Heart left ventricle (tissue), 13 donors: ENCODE results near the gene MYH11.

Experiments
- POLR2A ChIP-seq, 2 donors: fragments of 450-650 bp; IDR thresholded peaks; one replicate each; pipeline ENCODE4 v1.6.1; 2017; ENCODE audit warnings: antibody characterized with exemption in 2 of 2, mild to moderate bottlenecking in 2 of 2, moderate library complexity in 2 of 2
- TF ChIP-seq, protein P1 (sequence below), 12 donors: fragments of 200-600 bp; sonication (generic) in 4 of 12; IDR thresholded peaks; one replicate each; pipeline versions ENCODE4 v1.5.0 to v1.8.0; 2018 to 2022; ENCODE audit warnings: antibody characterized with exemption in 12 of 12, mild to moderate bottlenecking in 5 of 12
- donor health status: ischemic (EF 13 %, LVEDD 7.1; RV severe dilation, severe dysfunction).
- donor health status: DM: no; HTN: yes; CAD: no.
- donor health status: DM: no; HTN: no; CAD: no.
- donor health status: ischemic (EF 25% LVEDD 6.9; RV normal size, moderate dysfunction).
- donor health status: ischemic (EF 25% LVEDD 5.7; RV mildly dilated, moderate dysfunction).
- donor health status: ischemic (EF 35%, LVEDD 5.7; RV mildly dilated, moderate dysfunction).
- donor health status: nonischemic (EF 11% LVEDD 7.7; RV severe dilation, severe dysfunction).
- donor health status: DM: yes; HTN: yes; CAD: no.
- donor health status: PGD.
- donor health status: ischemic (EF 29% LVEDD 5.4; RV normal size, mild dysfunction).
- donor health status: nonischemic (EF 23%, LVEDD 6.1; RV moderate dilation, normal function).

DNA sequence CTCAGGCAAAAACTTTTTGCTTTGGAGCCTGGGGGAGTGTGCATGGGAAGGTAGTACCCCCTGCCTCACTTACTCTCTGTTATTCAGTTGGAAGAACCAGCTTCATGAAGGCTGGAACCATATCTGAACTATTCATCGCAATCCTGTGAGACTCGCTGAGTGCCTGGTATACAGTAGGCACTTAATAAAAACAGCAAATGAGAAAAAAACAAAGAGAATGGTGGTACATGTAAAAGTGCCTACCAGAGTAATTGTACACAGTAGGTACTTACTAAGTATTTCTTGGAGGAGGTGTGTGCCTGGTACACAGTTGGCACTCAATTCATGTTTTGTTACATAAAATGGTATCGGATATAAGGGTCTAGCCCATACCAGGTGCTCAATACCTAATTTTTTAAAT lies 75.2 kb downstream of the MYH11 start:
- TF ChIP-seq, protein P1, sequence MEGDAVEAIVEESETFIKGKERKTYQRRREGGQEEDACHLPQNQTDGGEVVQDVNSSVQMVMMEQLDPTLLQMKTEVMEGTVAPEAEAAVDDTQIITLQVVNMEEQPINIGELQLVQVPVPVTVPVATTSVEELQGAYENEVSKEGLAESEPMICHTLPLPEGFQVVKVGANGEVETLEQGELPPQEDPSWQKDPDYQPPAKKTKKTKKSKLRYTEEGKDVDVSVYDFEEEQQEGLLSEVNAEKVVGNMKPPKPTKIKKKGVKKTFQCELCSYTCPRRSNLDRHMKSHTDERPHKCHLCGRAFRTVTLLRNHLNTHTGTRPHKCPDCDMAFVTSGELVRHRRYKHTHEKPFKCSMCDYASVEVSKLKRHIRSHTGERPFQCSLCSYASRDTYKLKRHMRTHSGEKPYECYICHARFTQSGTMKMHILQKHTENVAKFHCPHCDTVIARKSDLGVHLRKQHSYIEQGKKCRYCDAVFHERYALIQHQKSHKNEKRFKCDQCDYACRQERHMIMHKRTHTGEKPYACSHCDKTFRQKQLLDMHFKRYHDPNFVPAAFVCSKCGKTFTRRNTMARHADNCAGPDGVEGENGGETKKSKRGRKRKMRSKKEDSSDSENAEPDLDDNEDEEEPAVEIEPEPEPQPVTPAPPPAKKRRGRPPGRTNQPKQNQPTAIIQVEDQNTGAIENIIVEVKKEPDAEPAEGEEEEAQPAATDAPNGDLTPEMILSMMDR (IDR thresholded peaks at IDR 0.05): no peak
- no peak for TF ChIP-seq POLR2A (IDR thresholded peaks at IDR 0.05)
